ENCODE results near the gene GULP1. TPM values are rescaled to one million over a fixed set of nuclear protein-coding genes. Genes with fewer than 3 reads are reported as not detected.

GULP1 gene
- total RNA-seq, 4 donors from 2014 or later = 43.3 to 64.8 (median 50.3) TPM

- Histone ChIP-seq H3K27me3 (no peaks in the 10 kb centered on the region), H3K9me3 (peaks cover 0 to 8% (median 0%) of the 10 kb centered on the region in 3 donors), H3K36me3 (peaks cover 0 to 27% of the 10 kb centered on the region in 2 donors), H3K4me3 (no peak overlapping the region), H3K4me1 (no peaks in the 10 kb centered on the region), H3K27ac (no peak overlapping the region)
- no peak for ATAC-seq
- WGBS, 2 donors (ENCODE audit: low coverage in 1 of 2) = no CpG with 5 or more reads among the region's 4 CpGs
- TF ChIP-seq, protein P1, sequence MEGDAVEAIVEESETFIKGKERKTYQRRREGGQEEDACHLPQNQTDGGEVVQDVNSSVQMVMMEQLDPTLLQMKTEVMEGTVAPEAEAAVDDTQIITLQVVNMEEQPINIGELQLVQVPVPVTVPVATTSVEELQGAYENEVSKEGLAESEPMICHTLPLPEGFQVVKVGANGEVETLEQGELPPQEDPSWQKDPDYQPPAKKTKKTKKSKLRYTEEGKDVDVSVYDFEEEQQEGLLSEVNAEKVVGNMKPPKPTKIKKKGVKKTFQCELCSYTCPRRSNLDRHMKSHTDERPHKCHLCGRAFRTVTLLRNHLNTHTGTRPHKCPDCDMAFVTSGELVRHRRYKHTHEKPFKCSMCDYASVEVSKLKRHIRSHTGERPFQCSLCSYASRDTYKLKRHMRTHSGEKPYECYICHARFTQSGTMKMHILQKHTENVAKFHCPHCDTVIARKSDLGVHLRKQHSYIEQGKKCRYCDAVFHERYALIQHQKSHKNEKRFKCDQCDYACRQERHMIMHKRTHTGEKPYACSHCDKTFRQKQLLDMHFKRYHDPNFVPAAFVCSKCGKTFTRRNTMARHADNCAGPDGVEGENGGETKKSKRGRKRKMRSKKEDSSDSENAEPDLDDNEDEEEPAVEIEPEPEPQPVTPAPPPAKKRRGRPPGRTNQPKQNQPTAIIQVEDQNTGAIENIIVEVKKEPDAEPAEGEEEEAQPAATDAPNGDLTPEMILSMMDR (IDR thresholded peaks at IDR 0.05) = no peak
- TF ChIP-seq EP300 (IDR thresholded peaks at IDR 0.05) (no peak), POLR2A (IDR thresholded peaks at IDR 0.05) (no peak), POLR2AphosphoS5 (IDR thresholded peaks at IDR 0.05) (no peak)
Measured at GRCh38 chr2:188561473-188561979, 269.9 kb downstream of the GULP1 start.

DNA sequence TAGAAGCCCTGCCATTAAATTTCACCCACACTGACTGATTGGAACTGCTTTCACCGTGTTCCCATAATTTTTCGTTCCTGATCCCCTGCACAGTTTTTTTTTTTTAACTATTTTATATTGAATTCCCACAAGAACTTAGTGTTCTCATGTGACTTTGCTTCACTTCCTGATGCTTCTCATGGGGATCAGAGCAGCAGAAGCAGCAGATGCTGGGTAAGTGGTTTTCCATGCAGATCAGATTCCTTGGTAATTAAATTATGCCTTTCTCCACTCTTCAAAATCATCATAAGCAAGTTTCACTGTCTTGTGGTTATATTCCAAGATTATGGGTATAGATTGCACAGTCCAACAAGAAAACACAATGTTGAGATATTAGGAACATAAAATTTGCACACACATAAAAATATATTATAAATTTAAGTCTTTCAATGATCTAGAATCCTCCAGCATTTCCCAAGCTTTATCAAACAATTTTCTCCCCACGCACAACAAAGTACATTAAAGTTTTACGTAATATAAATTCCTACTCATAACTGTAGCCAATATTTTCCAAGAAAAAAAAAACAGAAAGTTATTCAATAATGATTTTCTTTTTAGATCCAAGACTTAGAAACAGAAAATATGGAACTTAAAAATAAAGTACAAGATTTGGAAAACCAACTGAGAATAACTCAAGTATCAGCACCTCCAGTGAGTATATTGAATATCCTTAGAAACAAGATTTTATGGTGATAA is 277.9 kb downstream of the GULP1 start:
- 82 to 85% methylated on average over 3 to 4 of the region's 4 CpGs for WGBS, 2 donors (ENCODE audit: low coverage in 1 of 2)
- Histone ChIP-seq H3K4me3 (no peak overlapping the region), H3K36me3 (peaks cover 0 to 20% of the 10 kb centered on the region in 2 donors), H3K4me1 (no peaks in the 10 kb centered on the region), H3K27me3 (no peaks in the 10 kb centered on the region), H3K27ac (no peak overlapping the region), H3K9me3 (no peaks in the 10 kb centered on the region)
- ATAC-seq = no peak
- no peak for TF ChIP-seq EP300 (IDR thresholded peaks at IDR 0.05)
- TF ChIP-seq POLR2AphosphoS5 (IDR thresholded peaks at IDR 0.05) = no peak
- TF ChIP-seq POLR2A (IDR thresholded peaks at IDR 0.05) = no peak
- TF ChIP-seq, protein P1 (IDR thresholded peaks at IDR 0.05) = no peak

DNA sequence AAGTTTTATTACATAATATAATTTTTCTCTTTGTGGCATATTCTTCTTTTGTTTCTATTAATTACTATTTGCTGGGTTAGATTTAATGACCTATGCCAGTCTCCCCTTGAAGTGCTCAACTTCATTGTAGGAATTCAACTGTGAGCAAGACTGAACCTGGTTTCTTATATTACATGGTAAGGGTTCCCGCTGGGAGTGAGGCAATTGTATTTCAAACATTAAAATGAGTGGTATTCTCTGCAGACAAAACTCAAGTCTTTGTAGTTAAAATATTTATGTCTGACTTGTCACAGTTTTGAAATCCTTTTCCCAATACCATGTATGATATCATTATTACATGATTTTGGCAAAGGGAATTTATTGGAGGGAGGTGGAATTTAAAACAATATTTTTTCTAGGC is 278.7 kb downstream of the GULP1 start:
- Histone ChIP-seq H3K27me3 (no peaks in the 10 kb centered on the region), H3K27ac (no peak overlapping the region), H3K9me3 (no peaks in the 10 kb centered on the region), H3K4me1 (no peaks in the 10 kb centered on the region), H3K4me3 (no peak overlapping the region), H3K36me3 (peaks cover 0 to 20% of the 10 kb centered on the region in 2 donors)
- ATAC-seq = no peak
- 86 to 91% methylated on average over 1 of the region's 1 CpG for WGBS, 2 donors (ENCODE audit: low coverage in 1 of 2)
- TF ChIP-seq, protein P1 (IDR thresholded peaks at IDR 0.05) = no peak
- TF ChIP-seq POLR2A (IDR thresholded peaks at IDR 0.05) (no peak), EP300 (IDR thresholded peaks at IDR 0.05) (no peak), POLR2AphosphoS5 (IDR thresholded peaks at IDR 0.05) (no peak)

- no peaks in the 10 kb centered on the region for H3K27me3 ChIP-seq
- WGBS, 2 donors (ENCODE audit: low coverage in 1 of 2) = 79 to 89% methylated on average over 3 of the region's 3 CpGs
- TF ChIP-seq, protein P1 (IDR thresholded peaks at IDR 0.05) = no peak
- no peak for TF ChIP-seq POLR2AphosphoS5 (IDR thresholded peaks at IDR 0.05)
- TF ChIP-seq POLR2A (IDR thresholded peaks at IDR 0.05) = no peak
- TF ChIP-seq EP300 (IDR thresholded peaks at IDR 0.05) = no peak
- H3K36me3 ChIP-seq = peaks cover 0 to 20% of the 10 kb centered on the region in 2 donors
- no peaks in the 10 kb centered on the region for H3K9me3 ChIP-seq
- no peaks in the 10 kb centered on the region for H3K4me1 ChIP-seq
- H3K27ac ChIP-seq = no peak overlapping the region
- no peak overlapping the region for H3K4me3 ChIP-seq
- ATAC-seq = no peak
Measured at GRCh38 chr2:188571543-188572303, 280.0 kb downstream of the GULP1 start.
